H9 (cell line): ENCODE results near the gene PPM1H. TPM values are rescaled to one million over a fixed set of nuclear protein-coding genes. Genes with fewer than 3 reads are reported as not detected.

ENCODE experiments used
- DNase-seq: peaks from one replicate; pipeline ENCODE4 v3.0.0-alpha.2; 2017
- H2AFZ ChIP-seq: one replicate; pipeline ENCODE4 v1.6.1; 2013; ENCODE audit warnings: mild to moderate bottlenecking, low read length, control low read depth, moderate library complexity
- H2AK5ac ChIP-seq: 2 replicates; pipeline ENCODE4 v1.6.1; 2013; ENCODE audit warnings: low read length, control low read depth, mixed read lengths; ENCODE audit not compliant: insufficient read length
- H2BK120ac ChIP-seq: one replicate; pipeline ENCODE4 v1.6.1; 2013; ENCODE audit warnings: low read depth, mild to moderate bottlenecking, low read length, control low read depth, inconsistent platforms; ENCODE audit not compliant: poor library complexity, severe bottlenecking
- H2BK12ac ChIP-seq: 2 replicates; pipeline ENCODE4 v1.6.1; 2013; ENCODE audit warnings: low read length, control low read depth, mixed read lengths, low read depth; ENCODE audit not compliant: insufficient read length
- H2BK15ac ChIP-seq: 2 replicates; pipeline ENCODE4 v1.6.1; 2013; ENCODE audit warnings: low read depth, low read length, control low read depth
- H2BK20ac ChIP-seq: one replicate; pipeline ENCODE4 v1.6.1; 2013; ENCODE audit warnings: low read depth, mild to moderate bottlenecking, low read length, control low read depth, inconsistent platforms; ENCODE audit not compliant: poor library complexity, severe bottlenecking
- H2BK5ac ChIP-seq: 2 replicates; pipeline ENCODE4 v1.6.1; 2013; ENCODE audit warnings: low read length, control low read depth, mixed read lengths; ENCODE audit not compliant: insufficient read length
- H3K14ac ChIP-seq: 2 replicates; pipeline ENCODE4 v1.6.1; 2013; ENCODE audit warnings: low read length, control low read depth; ENCODE audit not compliant: insufficient read depth
- H3K18ac ChIP-seq: 2 replicates; pipeline ENCODE4 v1.6.1; 2013; ENCODE audit warnings: low read depth, mild to moderate bottlenecking, mixed read lengths, low read length, control low read depth; ENCODE audit not compliant: insufficient read length
- H3K23ac ChIP-seq: 2 replicates; pipeline ENCODE4 v1.6.1; 2013; ENCODE audit warnings: low read length, control low read depth, mixed read lengths, low read depth; ENCODE audit not compliant: insufficient read length
- H3K23me2 ChIP-seq: 2 replicates; pipeline ENCODE4 v1.6.1; 2013; ENCODE audit warnings: low read depth, mild to moderate bottlenecking, mixed read lengths, low read length, control low read depth; ENCODE audit not compliant: insufficient read length, poor library complexity, severe bottlenecking
- H3K27ac ChIP-seq: 2 replicates; pipeline ENCODE4 v1.5.1; 2013; ENCODE audit warnings: low read length, control low read depth, mixed read lengths, low read depth; ENCODE audit not compliant: insufficient read length
- H3K27me3 ChIP-seq: 2 replicates; pipeline ENCODE4 v1.6.1; 2013; ENCODE audit warnings: low read length, control low read depth, inconsistent platforms; ENCODE audit not compliant: insufficient read depth
- H3K4ac ChIP-seq: 2 replicates; pipeline ENCODE4 v1.6.1; 2013; ENCODE audit warnings: low read depth, mild to moderate bottlenecking, control low read depth, inconsistent platforms, low read length, moderate library complexity
- H3K4me1 ChIP-seq: 2 replicates; pipeline ENCODE4 v1.6.1; 2013; ENCODE audit warnings: low read length, control low read depth, inconsistent platforms; ENCODE audit not compliant: insufficient read depth
- H3K4me2 ChIP-seq: 2 replicates; pipeline ENCODE4 v1.6.1; 2013; ENCODE audit warnings: low read length, control low read depth, mixed read lengths; ENCODE audit not compliant: insufficient read length, insufficient read depth
- H3K56ac ChIP-seq: 2 replicates; pipeline ENCODE4 v1.6.1; 2013; ENCODE audit warnings: low read depth, mild to moderate bottlenecking, mixed read lengths, low read length, control low read depth; ENCODE audit not compliant: insufficient read length
- H3K79me1 ChIP-seq: 2 replicates; pipeline ENCODE4 v1.6.1; 2013; ENCODE audit warnings: low read depth, mild to moderate bottlenecking, moderate library complexity, low read length, control low read depth, inconsistent platforms; ENCODE audit not compliant: insufficient read depth, poor library complexity, severe bottlenecking
- H3K79me2 ChIP-seq: 2 replicates; pipeline ENCODE4 v1.6.1; 2013; ENCODE audit warnings: low read length, control low read depth, inconsistent platforms; ENCODE audit not compliant: insufficient read depth
- H3K9ac ChIP-seq: 2 replicates; pipeline ENCODE4 v1.6.1; 2013; ENCODE audit warnings: low read length, control low read depth, mixed read lengths; ENCODE audit not compliant: insufficient read length; ENCODE audit errors: extremely low read depth
- H3K9me3 ChIP-seq: one replicate; pipeline ENCODE4 v1.6.1; 2013; ENCODE audit warnings: low read depth, low read length, inconsistent platforms; ENCODE audit not compliant: control insufficient read depth
- H3T11ph ChIP-seq: one replicate; pipeline ENCODE4 v1.6.1; 2013; ENCODE audit warnings: mild to moderate bottlenecking, low read length, control low read depth, inconsistent platforms
- H4K20me1 ChIP-seq: one replicate; pipeline ENCODE4 v1.6.1; 2013; ENCODE audit not compliant: control insufficient read depth, insufficient read length, insufficient read depth
- H4K5ac ChIP-seq: 2 replicates; pipeline ENCODE4 v1.6.1; 2013; ENCODE audit warnings: low read depth, mild to moderate bottlenecking, mixed read lengths, low read length, control low read depth; ENCODE audit not compliant: insufficient read length
- H4K8ac ChIP-seq: replicated peaks from 2 replicates; pipeline ENCODE4 v1.6.1; 2013; ENCODE audit warnings: low read length, control low read depth, mixed read lengths, low read depth; ENCODE audit not compliant: insufficient read length
- H4K91ac ChIP-seq: 2 replicates; pipeline ENCODE4 v1.6.1; 2013; ENCODE audit warnings: low read depth, mild to moderate bottlenecking, moderate library complexity, mixed read lengths, low read length, control low read depth; ENCODE audit not compliant: insufficient read length
- H3K27ac Mint-ChIP-seq, 3 experiments: 2 replicates in 2 of 3; 3 replicates in 1 of 3; pipeline ENCODE4 v1.8.0; 2020 to 2021; ENCODE audit warnings: mixed read lengths in 3 of 3, mild to moderate bottlenecking in 1 of 3, moderate library complexity in 1 of 3
- H3K27me3 Mint-ChIP-seq: 2 replicates; pipeline ENCODE4 v1.8.0; 2021; ENCODE audit warnings: low read depth, mild to moderate bottlenecking, moderate library complexity, mixed read lengths
- H3K36me3 Mint-ChIP-seq, 3 experiments: 2 replicates in 2 of 3; 3 replicates in 1 of 3; pipeline ENCODE4 v1.8.0; 2020 to 2021; ENCODE audit warnings: low read depth in 3 of 3, mixed read lengths in 3 of 3; ENCODE audit not compliant: insufficient read depth in 1 of 3
- H3K4me1 Mint-ChIP-seq, 2 experiments: 2 replicates each; pipeline ENCODE4 v1.8.0; 2020; ENCODE audit warnings: mixed read lengths in 2 of 2
- H3K4me3 Mint-ChIP-seq, 2 experiments: 2 replicates in 1 of 2; 3 replicates in 1 of 2; pipeline ENCODE4 v1.8.0; 2020 to 2021; ENCODE audit warnings: mild to moderate bottlenecking in 2 of 2, mixed read lengths in 2 of 2, moderate library complexity in 1 of 2
- H3K9me3 Mint-ChIP-seq, 2 experiments: 2 replicates in 1 of 2; 3 replicates in 1 of 2; pipeline ENCODE4 v1.8.0; 2020; ENCODE audit warnings: mild to moderate bottlenecking in 2 of 2, mixed read lengths in 2 of 2, moderate library complexity in 1 of 2
- CTCF ChIP-seq: fragments of 200-600 bp; sonication (generic); conservative IDR thresholded peaks from 3 replicates; pipeline ENCODE4 v1.8.0; 2021; ENCODE audit warnings: antibody characterized with exemption, mild to moderate bottlenecking
- WGBS: extraction: QIAGEN DNeasy Blood & Tissue Kit; methylation state at CpG from one replicate; pipeline ENCODE4 v1.1.7; 2013; ENCODE audit warnings: missing lambda C conversion rate, low lambda C conversion rate, mixed read lengths; ENCODE audit not compliant: insufficient read length; ENCODE audit errors: extremely low coverage; 5-methylcytosine and 5-hydroxymethylcytosine counted together
- total RNA-seq: library from RNA; stranded (reverse); gene quantifications from 2 replicates; pipeline ENCODE4 v1.2.1, GENCODE V29; 2021

Gene PPM1H
- total RNA-seq, 1 experiment from 2014 or later: 22.1 TPM

- Histone ChIP-seq H3K9ac (no peak overlapping the region), H2BK5ac (no peak overlapping the region), H3K14ac (no peak overlapping the region), H3K79me2 (no peaks in the 10 kb centered on the region), H4K5ac (no peak overlapping the region), H3K4me1 (no peaks in the 10 kb centered on the region; the same call in 1 of the 2 replicates), H3K9me3 (no peaks in the 10 kb centered on the region), H2AFZ (no peak overlapping the region), H2BK120ac (no peak overlapping the region), H4K20me1 (no peaks in the 10 kb centered on the region), H3K23me2 (no peaks in the 10 kb centered on the region), H3K27me3 (no peaks in the 10 kb centered on the region), H3K4me2 (no peak overlapping the region), H3K79me1 (no peaks in the 10 kb centered on the region), H3K4ac (no peak overlapping the region), H3K56ac (no peak overlapping the region), H2BK12ac (no peak overlapping the region), H3K18ac (no peak overlapping the region), H2BK20ac (no peak overlapping the region), H3T11ph (no peak overlapping the region), H2AK5ac (no peak overlapping the region), H3K23ac (no peak overlapping the region), H2BK15ac (no peak overlapping the region), H3K27ac (no peak overlapping the region), H4K8ac (no peak overlapping the region), H4K91ac (no peak overlapping the region)
- no peaks in the 10 kb centered on the region for H3K27me3 Mint-ChIP-seq
- peaks cover 20 to 27% of the 10 kb centered on the region in 2 experiments for H3K4me1 Mint-ChIP-seq
- TF ChIP-seq CTCF: no peak
- H3K4me3 Mint-ChIP-seq: no peak overlapping the region
- no peak for DNase-seq
- H3K9me3 Mint-ChIP-seq: no peaks in the 10 kb centered on the region
- peak overlapping the region in 1 of 3 experiments; percentile 79; a peak in 2 of 7 replicates for H3K27ac Mint-ChIP-seq
- no CpG with 5 or more reads among the region's 13 CpGs for WGBS
- H3K36me3 Mint-ChIP-seq: peaks cover 0 to 15% (median 3%) of the 10 kb centered on the region in 3 experiments; a peak in 4 of 7 replicates
Observed at GRCh38 chr12:62800707-62801400, 134.1 kb downstream of the PPM1H start.
